GM06990 (cell line): ENCODE measurements around the gene ISM1.

Experiments
- DNase-seq: peaks from one replicate; pipeline ENCODE4 v3.0.0-alpha.2; 2011; ENCODE audit not compliant: insufficient read length; ENCODE audit errors: extremely low read depth
- H3K27me3 ChIP-seq: replicated peaks from 2 replicates; pipeline ENCODE4 v1.6.0; 2011; ENCODE audit warnings: low read length; ENCODE audit not compliant: control insufficient read depth, insufficient read depth
- H3K36me3 ChIP-seq: 2 replicates; pipeline ENCODE4 v1.5.1; 2011; ENCODE audit warnings: low read length; ENCODE audit not compliant: control insufficient read depth, insufficient read depth
- H3K4me3 ChIP-seq: replicated peaks from 2 replicates; pipeline ENCODE4 v1.5.1; 2011; ENCODE audit warnings: low read depth, mild to moderate bottlenecking, control low read depth, low read length
- TF ChIP-seq, protein P1 (sequence below): IDR thresholded peaks from 2 replicates; pipeline ENCODE4 v1.5.1; 2011; ENCODE audit warnings: low read length, control low read depth, mild to moderate bottlenecking, inconsistent platforms; ENCODE audit not compliant: insufficient read depth, poor library complexity, severe bottlenecking

The ISM1 gene

DNA sequence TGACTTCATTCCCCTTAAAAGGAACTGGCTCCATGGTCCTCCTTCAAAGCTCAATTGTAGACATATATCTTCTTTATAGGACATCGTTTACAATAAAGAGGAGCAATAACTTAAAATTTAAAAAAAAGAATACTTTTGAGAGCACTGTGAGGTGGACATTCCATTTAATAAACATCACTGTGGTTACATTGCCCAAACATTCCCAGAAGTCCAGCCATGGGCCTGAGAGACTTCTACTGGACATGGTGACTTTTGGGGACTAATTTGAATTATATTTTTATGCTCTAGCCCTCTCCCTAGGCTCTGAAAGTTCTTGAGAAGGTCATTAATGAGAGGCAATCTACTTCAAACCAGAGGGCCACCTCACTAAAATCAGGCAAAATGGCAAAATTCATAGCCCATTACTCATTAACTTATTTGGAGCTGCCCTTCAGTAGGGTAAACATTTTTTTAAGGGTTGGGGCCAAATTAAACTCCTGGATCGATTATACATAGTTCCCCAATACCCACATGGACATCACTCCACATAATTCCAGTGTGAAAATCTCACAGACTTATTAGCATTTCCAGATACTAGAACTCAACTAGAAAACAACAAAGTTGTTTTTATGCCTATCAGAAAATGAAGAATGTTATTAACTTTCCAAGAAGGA is 17.1 kb downstream of the ISM1 start:
- no peaks in the 10 kb centered on the region for H3K36me3 ChIP-seq
- TF ChIP-seq, protein P1, sequence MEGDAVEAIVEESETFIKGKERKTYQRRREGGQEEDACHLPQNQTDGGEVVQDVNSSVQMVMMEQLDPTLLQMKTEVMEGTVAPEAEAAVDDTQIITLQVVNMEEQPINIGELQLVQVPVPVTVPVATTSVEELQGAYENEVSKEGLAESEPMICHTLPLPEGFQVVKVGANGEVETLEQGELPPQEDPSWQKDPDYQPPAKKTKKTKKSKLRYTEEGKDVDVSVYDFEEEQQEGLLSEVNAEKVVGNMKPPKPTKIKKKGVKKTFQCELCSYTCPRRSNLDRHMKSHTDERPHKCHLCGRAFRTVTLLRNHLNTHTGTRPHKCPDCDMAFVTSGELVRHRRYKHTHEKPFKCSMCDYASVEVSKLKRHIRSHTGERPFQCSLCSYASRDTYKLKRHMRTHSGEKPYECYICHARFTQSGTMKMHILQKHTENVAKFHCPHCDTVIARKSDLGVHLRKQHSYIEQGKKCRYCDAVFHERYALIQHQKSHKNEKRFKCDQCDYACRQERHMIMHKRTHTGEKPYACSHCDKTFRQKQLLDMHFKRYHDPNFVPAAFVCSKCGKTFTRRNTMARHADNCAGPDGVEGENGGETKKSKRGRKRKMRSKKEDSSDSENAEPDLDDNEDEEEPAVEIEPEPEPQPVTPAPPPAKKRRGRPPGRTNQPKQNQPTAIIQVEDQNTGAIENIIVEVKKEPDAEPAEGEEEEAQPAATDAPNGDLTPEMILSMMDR: no peak
- no peak overlapping the region for H3K4me3 ChIP-seq
- no peak for DNase-seq
- no peaks in the 10 kb centered on the region for H3K27me3 ChIP-seq

DNA sequence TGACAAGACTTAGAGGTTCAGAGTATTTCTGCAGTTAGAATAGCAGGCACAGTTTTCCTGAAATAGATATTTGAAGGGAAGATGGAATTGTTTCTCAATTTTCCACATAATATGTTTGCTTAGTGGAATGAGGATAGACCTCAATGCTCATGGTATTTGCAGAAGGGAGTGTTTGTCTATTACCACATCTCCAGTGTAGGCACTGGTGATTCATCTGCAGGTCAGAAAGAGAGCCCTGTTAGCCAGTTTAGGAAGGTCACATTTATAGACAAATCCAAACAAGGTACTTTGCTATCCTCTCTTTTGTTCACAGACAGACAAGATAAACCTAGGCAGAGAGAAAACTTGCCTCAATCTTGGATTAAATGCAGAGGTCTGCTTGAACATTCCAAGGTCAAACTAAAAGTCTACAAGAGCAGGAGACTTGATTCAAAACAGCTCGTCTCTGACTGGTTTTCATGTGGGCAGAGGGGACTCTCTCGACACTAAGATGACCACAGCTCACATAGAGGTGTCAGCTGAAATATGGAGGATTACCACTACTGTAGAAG is 22.8 kb downstream of the ISM1 start:
- H3K27me3 ChIP-seq: no peaks in the 10 kb centered on the region; the same call in 1 of the 2 replicates
- TF ChIP-seq, protein P1: no peak
- no peaks in the 10 kb centered on the region for H3K36me3 ChIP-seq
- DNase-seq: no peak
- no peak overlapping the region for H3K4me3 ChIP-seq

- Histone ChIP-seq H3K36me3 (no peaks in the 10 kb centered on the region), H3K27me3 (no peaks in the 10 kb centered on the region; the same call in 1 of the 2 replicates), H3K4me3 (no peak overlapping the region)
- TF ChIP-seq, protein P1: no peak
- DNase-seq: no peak
These were observed 24.2 kb downstream of the ISM1 start for GRCh38 chr20:13245250-13245723.

- Histone ChIP-seq H3K4me3 (no peak overlapping the region), H3K36me3 (no peaks in the 10 kb centered on the region), H3K27me3 (no peaks in the 10 kb centered on the region; the same call in 1 of the 2 replicates)
- DNase-seq: no peak
- TF ChIP-seq, protein P1: no peak
These were observed 28.2 kb downstream of the ISM1 start for GRCh38 chr20:13249118-13249797.

GRCh38 chr20:13249798-13250170 is 28.7 kb downstream of the ISM1 start:
- no peak for DNase-seq
- no peaks in the 10 kb centered on the region; the same call in 1 of the 2 replicates for H3K27me3 ChIP-seq
- TF ChIP-seq, protein P1: no peak

More at GRCh38 chr20:13249798-13250170, 28.7 kb downstream of the ISM1 start:
- Histone ChIP-seq H3K4me3 (no peak overlapping the region), H3K36me3 (no peaks in the 10 kb centered on the region)
